LHCN-M2 (cell line): ENCODE results near the gene CFI. TPM values are rescaled to one million over a fixed set of nuclear protein-coding genes. Genes with fewer than 3 reads are reported as not detected.

Source experiments
- total RNA-seq: library from RNA; depleted of rRNA; stranded (reverse); fragments of >200 nt; gene quantifications from 2 replicates; pipeline ENCODE4 v1.2.3, GENCODE V29; 2014; rRNA removed

The CFI gene
- total RNA-seq, 1 experiment from 2014 or later, result 0.98 TPM

Other genes with a start within 250 kb of the CFI start
- 96.6 and 104 TPM in 2 replicates for gene MCUB, start 241.8 kb downstream of the CFI start, total RNA-seq
- gene CASP6, start 98.6 kb downstream of the CFI start, total RNA-seq, result 29.6 and 33.0 TPM in 2 replicates
- 12.5 and 15.2 TPM in 2 replicates for gene PLA2G12A, start 71.9 kb downstream of the CFI start, total RNA-seq
- 10.5 and 15.5 TPM in 2 replicates for gene GAR1, start 13.8 kb upstream of the CFI start, total RNA-seq
- not detected in 2 replicates for gene RRH, start 26.0 kb upstream of the CFI start, total RNA-seq
- not detected in 2 replicates for gene LRIT3, start 46.1 kb upstream of the CFI start, total RNA-seq
- 0.86 and 2.6 TPM in 2 replicates for gene EGF, start 110.9 kb upstream of the CFI start, total RNA-seq